ENCODE measurements around the gene PDE4DIP.
"Not testable (repeated sequence)": the region's sequence is repeated elsewhere in the genome, so short reads cannot be mapped to it uniquely, and the experiment has no call there.

Gene PDE4DIP

DNA sequence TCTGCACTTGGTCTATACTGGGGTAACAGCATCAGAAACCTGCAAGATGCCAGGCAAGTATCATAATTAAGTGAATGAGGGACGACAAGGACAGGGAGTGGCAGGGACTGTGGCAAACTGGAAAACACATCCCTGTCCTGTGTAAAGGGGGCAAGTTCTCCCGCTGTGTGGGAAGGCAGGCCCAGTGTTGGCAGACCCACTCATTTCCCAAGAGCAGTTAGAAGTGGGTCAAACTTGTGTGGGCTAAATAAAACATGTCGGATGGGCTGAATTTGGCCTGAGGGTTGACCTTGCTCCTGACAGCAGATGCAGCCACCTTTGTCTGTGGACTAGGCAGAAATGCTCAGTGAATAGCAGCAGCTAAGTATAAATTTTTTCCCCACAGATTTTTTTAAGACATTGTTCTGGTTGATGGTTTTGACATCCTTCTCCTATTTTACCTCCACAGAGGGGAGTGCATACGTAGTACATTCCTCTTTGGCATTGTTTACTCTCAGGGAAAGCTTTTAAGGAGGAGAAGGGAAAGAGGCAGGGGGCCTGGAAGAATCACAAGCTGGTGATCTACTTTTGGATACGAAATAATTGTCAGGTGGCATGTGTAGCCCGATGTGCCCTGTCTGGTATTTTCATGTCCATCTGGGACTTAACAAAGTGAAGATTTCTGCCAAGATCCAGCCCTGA is 16.5 kb downstream of the PDE4DIP start:
- DNase-seq (ENCODE audit: low read depth in 1 of 2, low spot score in 1 of 2); in situ Hi-C loops (cut with HindIII; ENCODE audit: low pct_unique_long_range_greater_than_20kb, low sequenced_read_pairs): not testable (repeated sequence)

DNA sequence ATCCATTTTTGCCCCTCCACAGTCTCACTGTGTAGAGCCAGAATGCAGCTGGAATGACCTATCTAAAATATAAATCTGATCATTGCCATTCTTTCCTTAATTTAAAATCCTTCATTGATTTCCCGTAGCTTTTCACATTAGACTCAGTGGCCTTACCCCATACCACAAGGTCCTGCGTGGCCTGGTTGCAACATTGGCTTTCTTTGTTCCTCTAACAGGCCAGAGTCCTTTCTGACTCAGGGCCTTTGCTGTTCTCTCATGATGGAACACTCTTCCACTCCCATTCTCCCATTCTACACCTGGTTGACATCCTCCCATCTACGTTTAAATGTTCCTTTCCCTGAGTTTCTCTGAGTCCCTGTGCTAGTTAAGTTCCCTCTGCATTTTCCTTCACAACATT is 18.4 kb downstream of the PDE4DIP start:
- in situ Hi-C loops (cut with HindIII; ENCODE audit: low pct_unique_long_range_greater_than_20kb, low sequenced_read_pairs); DNase-seq (ENCODE audit: low read depth in 1 of 2, low spot score in 1 of 2): not testable (repeated sequence)

DNA sequence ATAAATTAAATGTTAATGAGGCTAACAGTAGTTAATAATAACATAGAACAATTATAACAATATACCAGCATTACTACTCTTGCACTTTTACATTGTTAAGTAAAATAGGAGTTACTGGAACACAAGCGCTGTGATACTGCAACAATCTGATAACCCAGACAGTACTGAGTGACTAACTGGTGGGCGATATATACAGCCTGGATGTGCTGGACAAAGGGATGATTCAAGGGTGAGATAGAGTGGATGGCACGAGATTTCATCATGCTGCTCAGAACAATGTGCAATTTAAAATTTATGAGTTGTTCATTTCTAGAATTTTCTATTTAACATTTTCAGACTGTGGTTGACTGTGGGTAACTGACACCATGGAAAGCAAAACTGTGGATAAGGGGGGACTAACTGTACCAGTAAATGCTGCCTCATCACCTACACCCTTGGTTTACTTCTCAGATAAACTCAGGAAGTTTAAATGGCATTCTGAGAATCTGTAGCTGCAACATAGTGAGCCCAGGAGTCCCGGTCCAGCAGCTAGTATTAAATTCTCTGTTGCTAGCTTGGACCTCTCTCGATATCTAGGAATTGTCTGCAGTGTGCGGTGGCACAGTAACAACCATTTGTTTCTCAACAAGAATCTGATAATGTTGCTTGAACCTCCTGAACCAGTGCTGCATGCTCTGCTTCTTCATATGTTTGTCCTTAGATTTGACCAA is 24.9 kb downstream of the PDE4DIP start:
- DNase-seq (ENCODE audit: low read depth in 1 of 2, low spot score in 1 of 2); in situ Hi-C loops (cut with HindIII; ENCODE audit: low pct_unique_long_range_greater_than_20kb, low sequenced_read_pairs): not testable (repeated sequence)

DNA sequence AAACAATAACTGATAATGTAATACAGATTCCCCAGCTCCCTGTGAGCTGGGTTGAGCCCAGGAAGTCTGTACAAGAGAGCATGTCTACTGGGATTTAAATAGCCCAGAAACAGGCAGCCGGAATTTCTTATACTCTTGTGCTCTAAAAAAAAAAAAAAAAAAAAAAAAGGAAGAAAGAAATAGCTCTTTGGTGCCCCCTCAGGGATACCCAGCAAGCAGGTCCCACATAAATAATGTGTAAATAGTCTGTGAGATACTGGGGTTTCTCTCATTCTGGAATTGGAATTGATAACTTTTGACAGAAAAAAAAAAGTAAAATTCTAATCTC is 25.4 kb downstream of the PDE4DIP start:
- in situ Hi-C loops (cut with HindIII; ENCODE audit: low pct_unique_long_range_greater_than_20kb, low sequenced_read_pairs), result not testable (repeated sequence)

GRCh38 chr1:148874408-148875388 is 30.5 kb downstream of the PDE4DIP start:
- DNase-seq (ENCODE audit: low read depth in 1 of 2, low spot score in 1 of 2); in situ Hi-C loops (cut with HindIII; ENCODE audit: low pct_unique_long_range_greater_than_20kb, low sequenced_read_pairs): not testable (repeated sequence)

More for the DNA sequence above, 25.4 kb downstream of the PDE4DIP start:
- not testable (repeated sequence) for DNase-seq (ENCODE audit: low read depth in 1 of 2, low spot score in 1 of 2)

DNA sequence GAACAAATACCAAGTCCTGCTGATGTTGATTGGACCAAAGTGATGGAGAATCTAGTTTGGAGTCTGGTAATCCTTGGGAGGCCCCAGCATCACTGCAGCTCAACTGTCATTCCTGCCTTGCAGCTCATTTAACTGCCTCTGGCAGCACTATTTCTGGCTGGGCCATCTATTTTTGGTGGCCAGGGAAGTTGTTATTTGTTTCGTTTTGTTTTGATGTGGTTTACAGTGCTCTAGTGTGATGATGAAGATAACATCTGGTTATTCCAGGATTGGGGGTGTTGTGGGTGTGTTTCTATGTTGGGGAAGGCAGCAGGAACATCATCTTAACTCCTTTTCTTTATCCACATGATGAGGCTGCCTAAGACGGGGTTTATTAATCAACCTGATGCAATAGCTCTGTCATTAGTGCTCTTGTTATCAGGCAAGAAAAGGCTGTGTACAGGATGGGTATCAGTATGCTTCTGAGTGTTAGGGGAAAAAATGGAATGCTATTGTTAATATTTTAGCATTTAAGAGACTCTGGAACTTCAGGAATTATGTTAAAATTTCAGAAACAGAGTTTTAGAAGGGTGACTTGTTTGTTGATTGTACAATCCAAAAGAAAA is 35.7 kb downstream of the PDE4DIP start:
- DNase-seq (ENCODE audit: low read depth in 1 of 2, low spot score in 1 of 2); in situ Hi-C loops (cut with HindIII; ENCODE audit: low pct_unique_long_range_greater_than_20kb, low sequenced_read_pairs): not testable (repeated sequence)

DNA sequence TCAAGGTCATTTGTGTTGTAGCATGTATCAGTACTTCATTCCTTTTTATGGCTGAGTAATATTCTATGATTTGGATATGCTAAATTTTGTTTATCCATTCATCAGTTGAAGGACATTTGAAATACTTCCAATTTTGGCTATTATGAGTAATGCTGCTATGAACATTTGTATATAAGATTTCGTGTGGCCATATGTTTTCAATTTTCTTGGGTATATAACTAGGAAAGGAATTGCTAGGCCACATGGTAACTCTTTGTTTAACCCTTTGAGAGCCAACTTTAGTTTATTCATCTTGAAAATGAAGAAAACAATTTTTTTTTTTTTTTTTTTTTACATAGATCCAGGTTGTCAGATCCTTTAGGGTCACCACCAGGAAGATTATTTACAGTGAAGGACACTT is 37.0 kb downstream of the PDE4DIP start:
- in situ Hi-C loops (cut with HindIII; ENCODE audit: low pct_unique_long_range_greater_than_20kb, low sequenced_read_pairs); DNase-seq (ENCODE audit: low read depth in 1 of 2, low spot score in 1 of 2): not testable (repeated sequence)

- in situ Hi-C loops (cut with HindIII; ENCODE audit: low pct_unique_long_range_greater_than_20kb, low sequenced_read_pairs); DNase-seq (ENCODE audit: low read depth in 1 of 2, low spot score in 1 of 2): not testable (repeated sequence)
These were observed 41.0 kb downstream of the PDE4DIP start for GRCh38 chr1:148885219-148885618.

DNA sequence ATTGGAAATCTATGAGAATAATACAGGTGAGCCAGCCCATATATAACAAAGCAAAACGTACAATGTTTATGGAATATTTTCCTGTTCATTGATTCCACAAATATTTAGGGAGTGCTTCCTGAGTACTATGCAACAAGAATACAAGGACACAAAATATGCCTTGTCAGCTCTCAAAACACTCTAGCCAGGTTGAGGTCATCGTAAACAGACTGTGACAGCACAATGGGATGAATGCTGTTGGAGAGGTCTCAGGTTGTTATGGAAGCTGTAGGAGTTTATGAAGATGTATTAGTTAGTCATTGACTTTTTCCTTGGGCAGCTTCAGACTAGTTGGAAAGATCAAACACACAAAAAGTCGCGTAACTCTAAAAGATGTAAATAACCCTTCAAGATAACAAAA is 42.1 kb downstream of the PDE4DIP start:
- DNase-seq (ENCODE audit: low read depth in 1 of 2, low spot score in 1 of 2); in situ Hi-C loops (cut with HindIII; ENCODE audit: low pct_unique_long_range_greater_than_20kb, low sequenced_read_pairs): not testable (repeated sequence)

DNA sequence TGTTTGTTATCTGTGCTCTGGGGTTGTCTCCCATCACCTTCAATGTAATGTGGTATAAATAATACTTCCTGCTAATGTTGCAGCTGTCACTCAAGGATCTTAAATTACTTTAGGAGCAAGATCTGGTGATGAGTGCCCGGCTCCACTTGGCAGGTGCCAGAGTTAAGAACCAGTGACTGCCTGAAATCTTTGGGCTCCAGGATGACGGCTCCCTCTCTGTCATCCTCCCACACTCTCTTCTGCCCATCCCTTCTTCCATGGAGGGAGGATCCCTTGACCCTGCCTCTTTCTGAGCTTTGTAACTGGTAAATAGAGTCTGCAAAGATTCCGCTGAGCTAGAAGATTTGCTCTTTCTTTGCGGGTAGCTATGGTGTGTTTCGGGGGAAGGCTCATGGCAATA is 44.4 kb downstream of the PDE4DIP start:
- not testable (repeated sequence) for DNase-seq (ENCODE audit: low read depth in 1 of 2, low spot score in 1 of 2)

DNA sequence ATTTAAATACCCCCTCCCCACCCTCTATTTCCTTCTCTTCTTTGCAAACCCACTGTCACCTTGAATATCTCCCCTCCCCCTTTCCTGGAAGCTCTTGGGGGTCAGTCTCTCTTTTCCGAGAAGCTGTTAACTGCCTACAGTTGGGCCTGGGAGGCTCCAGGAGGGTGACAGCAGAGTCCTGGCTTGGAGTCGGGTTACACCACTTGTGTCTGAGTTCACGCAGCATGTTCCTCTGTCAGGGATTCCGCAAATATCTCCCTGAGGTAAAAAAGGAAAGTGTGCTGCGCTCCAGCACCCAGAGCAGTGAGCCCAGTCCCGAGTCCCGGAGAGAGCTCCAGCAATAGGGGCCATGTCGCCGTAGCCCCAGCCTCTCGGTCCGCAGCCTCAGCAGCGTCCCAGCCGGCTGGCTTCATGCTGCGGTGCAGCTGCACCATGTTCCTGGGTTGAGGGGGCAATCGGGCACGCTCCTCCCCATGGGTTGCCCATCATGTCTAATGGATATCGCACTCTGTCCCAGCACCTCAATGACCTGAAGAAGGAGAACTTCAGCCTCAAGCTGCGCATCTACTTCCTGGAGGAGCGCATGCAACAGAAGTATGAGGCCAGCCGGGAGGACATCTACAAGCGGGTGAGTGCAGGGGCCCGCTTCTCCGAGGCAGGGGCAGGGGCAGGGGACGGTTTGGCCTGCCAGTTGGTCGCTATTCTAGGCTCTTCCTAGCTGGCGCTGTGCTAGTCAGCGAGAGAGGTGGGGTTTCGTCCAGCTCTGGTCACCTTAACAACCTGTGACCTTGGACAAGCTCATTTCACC is 45.2 kb downstream of the PDE4DIP start:
- DNase-seq (ENCODE audit: low read depth in 1 of 2, low spot score in 1 of 2); in situ Hi-C loops (cut with HindIII; ENCODE audit: low pct_unique_long_range_greater_than_20kb, low sequenced_read_pairs): not testable (repeated sequence)

More for the DNA sequence above, 44.4 kb downstream of the PDE4DIP start:
- in situ Hi-C loops (cut with HindIII; ENCODE audit: low pct_unique_long_range_greater_than_20kb, low sequenced_read_pairs), result not testable (repeated sequence)

DNA sequence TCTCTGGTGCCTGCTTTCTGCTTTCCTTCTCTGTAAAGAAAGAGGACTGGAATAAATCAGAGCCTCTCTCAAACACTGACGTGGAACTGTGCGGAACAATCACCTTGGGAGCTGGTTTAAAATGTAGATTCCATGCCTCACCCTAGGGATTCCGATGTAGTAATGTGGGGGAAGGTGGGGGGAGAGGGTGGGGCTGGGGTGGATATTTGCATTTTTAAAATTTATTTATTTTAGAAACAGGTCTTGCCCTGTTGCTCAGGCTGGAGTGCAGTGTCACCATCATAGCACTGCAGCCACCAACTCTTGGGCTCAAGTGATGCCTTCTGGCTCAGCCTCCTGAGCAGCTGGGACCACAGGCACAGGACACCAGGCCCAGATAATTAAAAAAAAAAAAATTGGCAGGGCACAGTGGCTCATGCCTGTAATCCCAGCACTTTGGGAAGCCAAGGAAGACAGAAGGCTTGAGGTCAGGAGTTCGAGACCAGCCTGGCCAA is 45.9 kb downstream of the PDE4DIP start:
- in situ Hi-C loops (cut with HindIII; ENCODE audit: low pct_unique_long_range_greater_than_20kb, low sequenced_read_pairs); DNase-seq (ENCODE audit: low read depth in 1 of 2, low spot score in 1 of 2): not testable (repeated sequence)

- in situ Hi-C loops (cut with HindIII; ENCODE audit: low pct_unique_long_range_greater_than_20kb, low sequenced_read_pairs); DNase-seq (ENCODE audit: low read depth in 1 of 2, low spot score in 1 of 2): not testable (repeated sequence)
These were observed 50.4 kb downstream of the PDE4DIP start for GRCh38 chr1:148894360-148895352.

GRCh38 chr1:148900026-148900425 is 55.8 kb downstream of the PDE4DIP start:
- DNase-seq (ENCODE audit: low read depth in 1 of 2, low spot score in 1 of 2); in situ Hi-C loops (cut with HindIII; ENCODE audit: low pct_unique_long_range_greater_than_20kb, low sequenced_read_pairs): not testable (repeated sequence)

- in situ Hi-C loops (cut with HindIII; ENCODE audit: low pct_unique_long_range_greater_than_20kb, low sequenced_read_pairs); DNase-seq (ENCODE audit: low read depth in 1 of 2, low spot score in 1 of 2): not testable (repeated sequence)
These were observed 56.5 kb downstream of the PDE4DIP start for GRCh38 chr1:148900691-148901090.

Measured in T47D (cell line).